Neural cell (in vitro differentiated cells): ENCODE data around the gene FASTKD2. TPM values are rescaled to one million over a fixed set of nuclear protein-coding genes. Genes with fewer than 3 reads are reported as not detected.

Experiments used
- H2AFZ ChIP-seq: fragments of 200-600, 300-800 bp; sonication (generic), shearing (Covaris generic); 2 replicates; pipeline ENCODE4 v1.6.0; 2014; ENCODE audit warnings: low read depth, mild to moderate bottlenecking, antibody characterized with exemption, low read length, moderate library complexity
- H3F3A ChIP-seq: fragments of 200-600 bp; shearing (Covaris generic); 2 replicates; pipeline ENCODE4 v1.6.1; 2016; ENCODE audit warnings: mild to moderate bottlenecking, moderate library complexity, mixed read lengths, antibody characterized with exemption, low read length; ENCODE audit not compliant: insufficient read depth, poor library complexity, severe bottlenecking
- H3K27ac ChIP-seq: fragments of 200-600, 300-800 bp; sonication (generic), shearing (Covaris generic); 2 replicates; pipeline ENCODE4 v1.5.1; 2014; ENCODE audit warnings: mild to moderate bottlenecking, low read length, moderate library complexity
- H3K27me3 ChIP-seq: fragments of 300-800, 200-600 bp; sonication (generic), shearing (Covaris generic); 2 replicates; pipeline ENCODE4 v1.6.0; 2014; ENCODE audit warnings: mild to moderate bottlenecking, low read depth, low read length, moderate library complexity; ENCODE audit not compliant: insufficient read depth
- H3K36me3 ChIP-seq: fragments of 300-800, 200-600 bp; sonication (generic), shearing (Covaris generic); 2 replicates; pipeline ENCODE4 v1.5.1; 2014; ENCODE audit warnings: mild to moderate bottlenecking, antibody characterized with exemption, low read length, moderate library complexity; ENCODE audit not compliant: insufficient read depth
- H3K4me2 ChIP-seq: fragments of 300-800, 200-600 bp; sonication (generic), shearing (Covaris generic); 2 replicates; pipeline ENCODE4 v1.6.0; 2014; ENCODE audit warnings: mild to moderate bottlenecking, low read length
- H3K4me3 ChIP-seq: fragments of 300-800, 200-600 bp; sonication (generic), shearing (Covaris generic); 2 replicates; pipeline ENCODE4 v1.5.1; 2014; ENCODE audit warnings: mild to moderate bottlenecking, low read length, moderate library complexity
- H3K79me2 ChIP-seq: fragments of 200-600 bp; shearing (Covaris generic); replicated peaks from 2 replicates; pipeline ENCODE4 v1.6.0; 2014; ENCODE audit warnings: mild to moderate bottlenecking, low read length, moderate library complexity; ENCODE audit not compliant: insufficient read depth
- H3K9ac ChIP-seq: fragments of 300-800, 200-600 bp; sonication (generic), shearing (Covaris generic); 2 replicates; pipeline ENCODE4 v1.6.1; 2016; ENCODE audit warnings: mild to moderate bottlenecking, low read length, mixed read lengths
- H3K9me2 ChIP-seq: fragments of 200-600 bp; shearing (Covaris generic); 2 replicates; pipeline ENCODE4 v1.6.1; 2016; ENCODE audit warnings: mild to moderate bottlenecking, low read length, mixed read lengths; ENCODE audit not compliant: insufficient read depth
- H3K9me3 ChIP-seq: fragments of 200-600, 300-800 bp; sonication (generic), shearing (Covaris generic); 2 replicates; pipeline ENCODE4 v1.6.1; 2016; ENCODE audit warnings: mild to moderate bottlenecking, mixed run types, low read length, moderate library complexity, mixed read lengths
- H4K20me1 ChIP-seq: fragments of 200-600 bp; shearing (Covaris generic); 2 replicates; pipeline ENCODE4 v1.6.1; 2016; ENCODE audit warnings: mild to moderate bottlenecking, mixed run types; ENCODE audit not compliant: insufficient read depth
- MXI1 ChIP-seq: fragments of 450-650 bp; conservative IDR thresholded peaks from 2 replicates; pipeline ENCODE4 v1.6.1; 2014; ENCODE audit warnings: antibody characterized with exemption, mild to moderate bottlenecking; ENCODE audit not compliant: poor library complexity, severe bottlenecking
- POLR2AphosphoS5 ChIP-seq: IDR thresholded peaks from 2 replicates; pipeline ENCODE4 v1.6.1; 2012
- RAD21 ChIP-seq: fragments of 450-650 bp; conservative IDR thresholded peaks from 2 replicates; pipeline ENCODE4 v1.6.1; 2014; ENCODE audit warnings: antibody characterized with exemption, mild to moderate bottlenecking, moderate library complexity
- SMC3 ChIP-seq: fragments of 450-650 bp; conservative IDR thresholded peaks from 2 replicates; pipeline ENCODE4 v1.6.1; 2014; ENCODE audit warnings: antibody characterized with exemption, mild to moderate bottlenecking, moderate library complexity; ENCODE audit not compliant: poor library complexity
- TAF1 ChIP-seq: IDR thresholded peaks from 2 replicates; pipeline ENCODE4 v1.6.1; 2012; ENCODE audit warnings: low read depth
- polyA plus RNA-seq: library from polyadenylated mRNA; depleted of rRNA; stranded (reverse); fragments of >200 nt; gene quantifications from 2 replicates; pipeline ENCODE4 v1.2.3, GENCODE V29; 2014
- TF ChIP-seq, protein P1 (sequence below): fragments of 450-650 bp; IDR thresholded peaks from 2 replicates; pipeline ENCODE4 v1.5.1; 2014; ENCODE audit warnings: antibody characterized with exemption, mild to moderate bottlenecking, moderate library complexity; ENCODE audit not compliant: poor library complexity, severe bottlenecking
- TF ChIP-seq, protein P2 (sequence below): IDR thresholded peaks from 2 replicates; pipeline ENCODE4 v1.6.1; 2012; ENCODE audit warnings: borderline replicate concordance

The FASTKD2 gene
- polyA plus RNA-seq, 1 donor from 2014 or later = 56.1 TPM

DNA sequence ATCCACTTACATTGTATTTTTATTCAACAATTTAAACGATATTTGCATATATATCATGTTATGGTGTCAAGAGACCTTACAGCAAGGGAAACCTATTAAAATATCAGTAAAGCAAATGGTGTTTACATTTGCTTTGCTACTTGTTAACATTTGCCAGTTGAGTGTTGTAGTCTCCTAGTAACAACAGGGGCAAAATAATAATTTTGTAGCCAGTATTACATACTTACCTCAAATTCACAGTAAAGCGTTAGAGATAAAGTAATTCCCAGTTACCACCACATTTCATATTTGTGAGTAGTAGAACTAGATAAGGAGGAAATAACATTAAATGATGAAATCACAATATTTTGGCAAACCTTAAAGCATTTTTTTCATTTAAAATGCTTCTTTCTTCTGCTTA lies 71.3 kb downstream of the FASTKD2 start:
- no peak for TF ChIP-seq RAD21
- TF ChIP-seq TAF1 = no peak

DNA sequence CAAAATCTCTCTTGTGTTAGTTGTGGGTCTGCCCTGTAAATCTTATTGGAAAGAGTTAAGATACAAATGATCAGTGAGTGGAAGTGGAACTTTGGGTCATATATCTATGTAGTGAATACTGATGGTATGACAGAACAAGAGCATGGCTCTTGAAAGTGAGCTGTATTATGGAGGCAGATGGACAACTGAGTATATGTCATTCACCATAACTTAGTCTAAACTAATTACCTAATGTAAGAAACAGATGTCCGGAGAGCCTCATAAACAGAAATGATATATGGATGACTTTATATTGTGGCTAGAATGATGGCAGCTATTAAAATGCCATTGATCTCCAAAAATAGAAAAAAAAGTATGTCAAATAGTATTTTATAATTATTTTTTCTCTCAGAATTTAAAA lies 72.4 kb downstream of the FASTKD2 start:
- Histone ChIP-seq H3K9ac (no peak overlapping the region), H3K79me2 (no peaks in the 10 kb centered on the region), H3K4me2 (no peak overlapping the region), H4K20me1 (no peaks in the 10 kb centered on the region), H3K27ac (no peak overlapping the region), H3K9me2 (no peaks in the 10 kb centered on the region), H2AFZ (no peak overlapping the region), H3K36me3 (no peaks in the 10 kb centered on the region), H3K27me3 (no peaks in the 10 kb centered on the region), H3F3A (no peaks in the 10 kb centered on the region), H3K4me3 (no peak overlapping the region), H3K9me3 (no peaks in the 10 kb centered on the region)
- TF ChIP-seq RAD21 = no peak

More for the DNA sequence above, 71.3 kb downstream of the FASTKD2 start:
- Histone ChIP-seq H3K79me2 (no peaks in the 10 kb centered on the region), H3K4me2 (no peak overlapping the region), H3K27me3 (no peaks in the 10 kb centered on the region), H3K9ac (no peak overlapping the region), H3K36me3 (no peaks in the 10 kb centered on the region), H3F3A (no peaks in the 10 kb centered on the region), H3K27ac (no peak overlapping the region), H3K9me3 (no peaks in the 10 kb centered on the region), H3K9me2 (no peaks in the 10 kb centered on the region), H3K4me3 (no peak overlapping the region), H2AFZ (no peak overlapping the region), H4K20me1 (no peaks in the 10 kb centered on the region)

DNA sequence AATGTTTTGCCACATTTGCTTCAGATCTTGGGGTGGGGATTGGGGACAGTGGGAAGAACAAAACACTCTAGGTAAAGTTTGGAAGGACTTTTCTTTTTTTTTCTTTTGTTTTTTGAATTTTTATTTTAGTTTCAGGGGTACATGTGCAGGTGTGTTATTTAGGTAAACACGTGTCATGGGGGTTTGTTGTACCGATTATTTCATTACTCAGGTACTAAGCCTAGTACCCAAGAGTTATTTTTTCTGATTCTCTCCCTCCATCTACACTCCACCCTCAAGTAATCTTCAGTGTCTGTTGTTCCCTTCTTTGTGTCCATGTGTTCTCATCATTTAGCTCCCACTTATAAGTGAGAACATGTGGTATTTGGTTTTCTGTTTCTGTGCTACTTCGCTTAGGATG lies 73.3 kb downstream of the FASTKD2 start:
- H4K20me1 ChIP-seq = no peaks in the 10 kb centered on the region
- no peaks in the 10 kb centered on the region for H3F3A ChIP-seq
- TF ChIP-seq MXI1 (no peak), TAF1 (no peak), RAD21 (no peak), POLR2AphosphoS5 (no peak), SMC3 (no peak)
- TF ChIP-seq, protein P1, sequence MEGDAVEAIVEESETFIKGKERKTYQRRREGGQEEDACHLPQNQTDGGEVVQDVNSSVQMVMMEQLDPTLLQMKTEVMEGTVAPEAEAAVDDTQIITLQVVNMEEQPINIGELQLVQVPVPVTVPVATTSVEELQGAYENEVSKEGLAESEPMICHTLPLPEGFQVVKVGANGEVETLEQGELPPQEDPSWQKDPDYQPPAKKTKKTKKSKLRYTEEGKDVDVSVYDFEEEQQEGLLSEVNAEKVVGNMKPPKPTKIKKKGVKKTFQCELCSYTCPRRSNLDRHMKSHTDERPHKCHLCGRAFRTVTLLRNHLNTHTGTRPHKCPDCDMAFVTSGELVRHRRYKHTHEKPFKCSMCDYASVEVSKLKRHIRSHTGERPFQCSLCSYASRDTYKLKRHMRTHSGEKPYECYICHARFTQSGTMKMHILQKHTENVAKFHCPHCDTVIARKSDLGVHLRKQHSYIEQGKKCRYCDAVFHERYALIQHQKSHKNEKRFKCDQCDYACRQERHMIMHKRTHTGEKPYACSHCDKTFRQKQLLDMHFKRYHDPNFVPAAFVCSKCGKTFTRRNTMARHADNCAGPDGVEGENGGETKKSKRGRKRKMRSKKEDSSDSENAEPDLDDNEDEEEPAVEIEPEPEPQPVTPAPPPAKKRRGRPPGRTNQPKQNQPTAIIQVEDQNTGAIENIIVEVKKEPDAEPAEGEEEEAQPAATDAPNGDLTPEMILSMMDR = no peak
- TF ChIP-seq, protein P2, sequence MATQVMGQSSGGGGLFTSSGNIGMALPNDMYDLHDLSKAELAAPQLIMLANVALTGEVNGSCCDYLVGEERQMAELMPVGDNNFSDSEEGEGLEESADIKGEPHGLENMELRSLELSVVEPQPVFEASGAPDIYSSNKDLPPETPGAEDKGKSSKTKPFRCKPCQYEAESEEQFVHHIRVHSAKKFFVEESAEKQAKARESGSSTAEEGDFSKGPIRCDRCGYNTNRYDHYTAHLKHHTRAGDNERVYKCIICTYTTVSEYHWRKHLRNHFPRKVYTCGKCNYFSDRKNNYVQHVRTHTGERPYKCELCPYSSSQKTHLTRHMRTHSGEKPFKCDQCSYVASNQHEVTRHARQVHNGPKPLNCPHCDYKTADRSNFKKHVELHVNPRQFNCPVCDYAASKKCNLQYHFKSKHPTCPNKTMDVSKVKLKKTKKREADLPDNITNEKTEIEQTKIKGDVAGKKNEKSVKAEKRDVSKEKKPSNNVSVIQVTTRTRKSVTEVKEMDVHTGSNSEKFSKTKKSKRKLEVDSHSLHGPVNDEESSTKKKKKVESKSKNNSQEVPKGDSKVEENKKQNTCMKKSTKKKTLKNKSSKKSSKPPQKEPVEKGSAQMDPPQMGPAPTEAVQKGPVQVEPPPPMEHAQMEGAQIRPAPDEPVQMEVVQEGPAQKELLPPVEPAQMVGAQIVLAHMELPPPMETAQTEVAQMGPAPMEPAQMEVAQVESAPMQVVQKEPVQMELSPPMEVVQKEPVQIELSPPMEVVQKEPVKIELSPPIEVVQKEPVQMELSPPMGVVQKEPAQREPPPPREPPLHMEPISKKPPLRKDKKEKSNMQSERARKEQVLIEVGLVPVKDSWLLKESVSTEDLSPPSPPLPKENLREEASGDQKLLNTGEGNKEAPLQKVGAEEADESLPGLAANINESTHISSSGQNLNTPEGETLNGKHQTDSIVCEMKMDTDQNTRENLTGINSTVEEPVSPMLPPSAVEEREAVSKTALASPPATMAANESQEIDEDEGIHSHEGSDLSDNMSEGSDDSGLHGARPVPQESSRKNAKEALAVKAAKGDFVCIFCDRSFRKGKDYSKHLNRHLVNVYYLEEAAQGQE = no peak
- no peak overlapping the region for H3K4me2 ChIP-seq
- no peak overlapping the region for H3K9ac ChIP-seq
- no peaks in the 10 kb centered on the region for H3K9me3 ChIP-seq
- H3K9me2 ChIP-seq = no peaks in the 10 kb centered on the region
- no peak overlapping the region for H3K27ac ChIP-seq
- H3K79me2 ChIP-seq = no peaks in the 10 kb centered on the region
- no peak overlapping the region for H2AFZ ChIP-seq
- no peaks in the 10 kb centered on the region for H3K36me3 ChIP-seq
- no peak overlapping the region for H3K4me3 ChIP-seq
- H3K27me3 ChIP-seq = no peaks in the 10 kb centered on the region
